GM21737 (cell line): ENCODE measurements around the gene SETD2.
"Not testable (repeated sequence)": the region's sequence is repeated elsewhere in the genome, so short reads cannot be mapped to it uniquely, and the experiment has no call there.

Source experiments
- ATAC-seq: cut with Tn5 transposase; IDR thresholded peaks from one replicate; pipeline ENCODE4 v1.9.1; 2021; ENCODE audit warnings: mild to moderate bottlenecking, moderate library complexity; ENCODE audit not compliant: unreplicated experiment

SETD2 gene

DNA sequence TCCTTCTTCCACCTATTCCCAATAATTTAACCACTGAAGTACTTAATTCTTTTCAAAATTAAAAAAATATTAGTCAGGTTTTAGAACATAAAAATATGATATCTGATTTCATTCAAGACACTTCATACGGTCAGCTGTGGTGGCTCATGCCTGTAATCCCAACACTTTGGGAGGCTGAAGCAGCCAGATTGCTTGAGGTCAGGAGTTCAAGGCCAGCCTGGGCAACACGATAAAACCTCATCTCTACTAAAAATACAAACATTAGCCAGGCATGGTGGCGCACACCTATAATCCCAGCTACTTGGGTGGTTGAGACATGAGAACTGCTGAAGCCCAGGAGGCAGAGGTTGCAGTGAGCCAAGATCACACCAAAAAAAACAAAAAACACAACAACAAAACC lies 127.8 kb downstream of the SETD2 start:
- ATAC-seq, result no peak

GRCh38 chr3:47035645-47036044 lies 128.3 kb downstream of the SETD2 start:
- ATAC-seq, result no peak

DNA sequence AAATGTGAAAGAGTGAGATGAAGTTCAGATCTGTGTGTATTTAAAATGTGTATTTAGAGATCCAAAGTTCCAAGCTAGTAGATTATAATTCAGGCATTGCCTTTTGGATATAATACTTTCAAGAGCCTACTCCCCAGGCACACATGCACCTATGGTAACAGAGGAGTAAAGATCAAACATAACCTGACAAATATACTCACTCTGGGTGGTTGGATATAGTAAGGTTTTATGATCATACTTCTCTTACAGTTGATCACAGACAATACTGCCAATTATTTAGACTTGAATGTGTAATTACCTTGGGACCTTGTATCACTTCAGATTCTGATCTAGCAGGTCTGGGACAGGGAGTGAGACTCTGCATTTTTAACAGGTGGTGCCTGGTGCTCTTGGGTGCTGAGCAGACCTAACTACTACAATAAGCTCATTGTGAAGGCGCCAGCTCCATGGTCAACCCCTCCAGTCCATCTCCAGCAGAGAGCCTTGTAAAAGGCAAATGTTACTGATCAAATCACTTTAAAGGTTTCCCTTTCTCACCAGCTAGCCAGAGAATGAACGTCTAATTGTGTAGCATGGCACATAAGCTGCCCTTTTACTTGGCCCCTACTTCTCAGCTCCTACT lies 128.9 kb downstream of the SETD2 start:
- ATAC-seq, result no peak

DNA sequence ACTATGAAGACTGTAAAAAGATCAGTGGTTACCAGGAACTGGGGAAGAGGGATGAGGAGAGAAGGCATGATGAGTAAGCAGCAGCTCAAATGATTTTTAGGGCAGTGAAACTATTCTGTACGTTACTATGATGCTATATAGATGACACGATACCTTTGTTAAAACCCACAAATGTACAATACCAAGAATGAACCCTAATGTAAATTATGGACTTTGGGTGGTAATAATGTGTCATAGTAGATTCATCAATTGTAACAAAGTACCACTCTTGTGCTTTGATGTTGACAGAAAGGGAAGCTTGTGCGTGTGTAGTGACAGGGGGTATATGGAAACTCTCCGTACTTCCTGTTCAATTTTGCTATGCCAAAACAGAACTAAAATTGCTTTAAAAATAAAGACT lies 132.9 kb downstream of the SETD2 start:
- not testable (repeated sequence) for ATAC-seq

DNA sequence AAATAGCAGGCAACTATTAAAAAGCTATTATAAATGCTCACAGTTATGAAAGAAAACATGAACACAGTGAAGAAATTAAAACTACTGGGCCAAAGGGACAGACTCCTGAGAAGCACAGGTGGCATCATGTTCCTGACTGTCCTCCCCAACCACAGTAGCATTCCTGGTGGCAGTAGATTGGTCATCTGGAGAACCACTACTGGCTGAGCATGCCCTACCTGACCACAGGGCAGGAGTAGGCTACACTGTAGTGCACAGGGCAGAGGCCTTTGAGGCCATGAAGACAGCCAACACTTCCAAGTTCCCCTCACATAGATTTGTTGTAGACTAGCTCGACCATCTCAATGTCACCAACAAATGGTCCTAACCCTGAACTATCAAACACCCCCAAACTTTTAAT lies 135.2 kb downstream of the SETD2 start:
- ATAC-seq, result no peak

DNA sequence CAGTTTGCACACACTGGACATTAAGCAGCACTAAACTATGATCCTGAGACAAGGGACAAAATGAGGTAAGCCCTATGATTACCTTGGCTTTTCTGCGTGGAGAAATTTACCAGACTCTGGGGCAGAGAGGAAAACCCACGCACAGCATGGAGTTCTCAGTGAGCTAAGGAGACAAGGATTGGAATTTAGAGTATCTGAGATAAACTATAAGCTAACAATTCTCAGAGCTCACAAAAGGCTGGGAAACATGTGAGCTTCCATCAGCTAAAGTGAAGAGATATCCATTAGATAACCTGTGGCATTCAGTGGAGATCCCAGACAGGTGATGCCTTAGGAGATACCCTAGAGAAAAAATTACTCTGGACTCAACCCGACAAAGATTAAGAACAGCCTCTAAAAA lies 135.8 kb downstream of the SETD2 start:
- ATAC-seq, result no peak

GRCh38 chr3:47026432-47026831 lies 137.5 kb downstream of the SETD2 start:
- not testable (repeated sequence) for ATAC-seq

- no peak for ATAC-seq
Measured at GRCh38 chr3:47024932-47025331, 139.0 kb downstream of the SETD2 start.

DNA sequence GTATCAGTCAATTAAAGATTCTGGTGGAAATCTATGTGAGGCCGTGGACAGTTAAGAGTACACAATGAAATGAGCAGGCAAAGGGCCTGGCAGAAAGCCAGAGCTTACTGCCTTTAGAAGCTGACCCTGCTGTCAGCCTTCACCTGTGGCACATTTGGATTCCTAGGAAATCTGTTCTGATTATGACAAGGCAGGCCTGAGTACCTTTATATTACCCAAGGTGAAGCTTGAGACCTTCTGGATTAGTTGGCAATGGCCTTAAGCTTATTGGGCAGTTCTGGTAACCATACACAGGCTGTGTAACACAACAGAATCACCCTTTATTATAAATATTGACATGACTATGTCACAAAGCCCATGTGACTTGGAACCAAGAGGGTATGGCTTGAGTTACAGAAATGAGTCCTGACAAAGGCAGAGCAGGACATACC lies 141.3 kb downstream of the SETD2 start:
- ATAC-seq, result no peak

DNA sequence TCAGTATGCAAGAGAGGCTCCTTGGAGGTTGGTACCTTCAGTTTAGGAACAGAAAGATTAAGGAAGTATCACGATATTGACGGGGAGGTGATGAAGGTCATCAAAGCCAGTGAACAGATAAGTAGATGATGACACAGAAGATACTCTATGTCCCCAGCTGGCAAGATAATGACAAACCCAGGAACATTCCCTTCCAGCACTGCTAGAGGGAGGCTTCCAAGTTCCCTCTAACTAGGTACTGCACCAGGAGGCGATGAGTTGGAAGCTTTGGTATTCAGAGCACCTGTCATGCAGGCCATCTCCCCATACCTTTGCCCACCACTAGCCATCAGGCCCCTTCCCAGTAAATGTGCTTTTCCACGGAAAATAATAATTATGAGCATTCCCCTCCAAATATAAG lies 143.6 kb downstream of the SETD2 start:
- ATAC-seq, result no peak

DNA sequence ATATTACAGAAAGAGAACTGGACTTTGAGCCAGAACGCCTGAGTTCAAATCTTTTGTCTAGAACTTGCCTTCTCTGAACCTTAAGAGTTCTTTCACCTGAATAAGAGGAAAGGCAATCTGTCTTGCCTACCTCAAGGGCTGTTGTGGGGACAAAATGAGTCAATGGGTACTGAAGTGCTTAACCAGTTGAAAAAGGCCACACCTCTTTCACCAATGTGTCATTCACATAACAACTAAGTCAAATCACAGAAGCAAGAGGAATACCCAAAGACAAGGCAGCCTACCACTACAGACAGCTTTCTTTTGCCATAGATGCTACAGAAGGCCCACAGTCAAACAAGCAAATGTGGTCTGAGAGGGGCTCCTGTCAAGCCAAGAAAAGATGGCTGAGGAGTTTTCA lies 144.7 kb downstream of the SETD2 start:
- peak; percentile 56 for ATAC-seq

DNA sequence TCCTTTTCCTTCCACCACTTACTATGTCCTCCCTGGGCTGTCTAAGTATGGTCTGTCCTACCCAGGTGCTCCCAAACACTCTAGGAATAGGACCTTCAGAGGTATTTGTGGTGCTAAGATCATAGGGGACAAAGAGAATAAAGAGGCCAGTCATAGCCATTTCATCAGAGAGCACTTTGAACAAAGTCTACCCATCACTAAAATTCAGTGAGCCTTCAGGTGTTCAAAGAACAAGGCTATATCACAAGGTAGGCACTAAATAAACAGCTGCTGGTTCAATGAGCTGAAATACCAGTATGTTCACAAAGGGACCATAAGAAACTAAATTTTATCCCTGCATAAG lies 145.7 kb downstream of the SETD2 start:
- ATAC-seq, result no peak

- ATAC-seq, result no peak
Measured at GRCh38 chr3:47017504-47018268, 146.2 kb downstream of the SETD2 start.

GRCh38 chr3:47016934-47017435 lies 146.9 kb downstream of the SETD2 start:
- ATAC-seq, result no peak

DNA sequence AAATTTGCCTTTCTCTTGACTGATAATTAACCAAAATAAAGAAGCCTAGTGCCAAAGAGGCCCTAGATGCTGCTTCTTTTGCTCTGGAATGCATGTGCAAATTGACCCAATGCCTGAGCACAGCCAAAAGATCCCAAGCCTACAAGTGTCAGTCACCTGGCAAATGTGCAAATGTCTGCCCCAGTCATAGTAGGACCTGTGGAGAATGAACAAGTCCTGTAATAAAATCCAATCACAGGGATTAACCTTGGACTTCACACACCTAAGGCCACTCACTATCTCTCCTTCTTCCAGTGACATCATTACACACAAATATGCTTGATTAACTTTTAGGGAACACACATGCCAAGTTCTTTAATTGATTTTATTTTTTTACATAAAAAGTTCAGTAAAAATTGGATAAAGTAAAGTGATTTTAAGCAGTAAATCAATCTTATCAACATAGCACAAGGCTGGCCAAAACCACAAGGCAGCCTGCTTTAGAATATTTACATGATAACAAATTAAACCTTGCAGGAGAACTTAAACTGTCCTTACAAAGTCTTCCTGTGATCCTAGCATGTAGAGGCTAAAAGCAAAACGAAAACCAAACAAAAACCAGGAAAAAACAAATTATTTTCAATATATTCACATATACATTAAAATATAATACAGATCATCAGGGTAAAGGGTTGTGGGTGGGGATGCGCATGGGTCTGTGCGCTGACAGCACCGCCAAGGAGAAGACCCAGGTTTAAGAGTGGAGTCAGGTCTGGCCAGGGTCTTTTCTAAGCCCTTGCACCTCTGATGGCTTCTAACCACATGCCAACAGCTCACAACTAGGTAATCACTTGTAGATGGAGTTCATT lies 147.6 kb downstream of the SETD2 start:
- ATAC-seq, result no peak

DNA sequence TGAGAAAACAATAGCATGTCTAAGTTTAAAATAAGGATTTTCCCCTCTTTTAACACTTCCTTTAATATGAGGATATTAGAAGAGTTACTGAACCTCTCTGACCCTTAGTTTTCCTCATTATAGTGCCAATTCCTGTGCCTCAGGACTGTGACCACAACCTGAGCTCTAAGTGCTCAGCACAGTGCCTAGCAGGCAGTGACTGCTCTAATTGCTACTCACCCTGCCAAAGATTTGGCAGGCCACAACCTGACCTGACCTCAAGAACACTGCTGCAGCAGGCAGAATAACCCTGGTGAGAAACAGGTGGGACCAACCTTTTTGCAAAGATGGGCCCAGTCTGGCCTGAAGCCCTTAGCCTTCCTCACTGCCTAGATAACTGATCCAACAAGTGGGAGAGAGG lies 148.8 kb downstream of the SETD2 start:
- ATAC-seq, result no peak

DNA sequence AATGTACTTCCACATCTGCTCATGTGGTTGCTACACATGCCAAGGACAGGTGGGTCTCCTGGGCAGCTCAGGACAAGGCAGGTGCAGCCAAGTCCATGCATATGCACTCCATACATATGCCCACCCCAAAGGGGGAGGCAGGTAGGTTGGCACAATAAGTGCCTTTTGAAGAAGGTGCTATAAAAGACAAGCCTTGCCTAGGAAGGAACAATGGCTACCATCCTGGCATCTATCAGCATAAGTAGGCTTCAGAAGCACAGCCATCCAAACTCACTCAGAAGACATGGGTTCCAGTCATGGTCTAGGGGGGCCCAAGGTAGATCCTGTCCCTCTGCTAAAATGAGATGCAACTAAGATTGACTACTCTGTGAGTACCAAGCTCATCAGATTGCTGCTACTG lies 149.9 kb downstream of the SETD2 start:
- no peak for ATAC-seq

GRCh38 chr3:47013231-47013630 lies 150.7 kb downstream of the SETD2 start:
- ATAC-seq, result no peak

DNA sequence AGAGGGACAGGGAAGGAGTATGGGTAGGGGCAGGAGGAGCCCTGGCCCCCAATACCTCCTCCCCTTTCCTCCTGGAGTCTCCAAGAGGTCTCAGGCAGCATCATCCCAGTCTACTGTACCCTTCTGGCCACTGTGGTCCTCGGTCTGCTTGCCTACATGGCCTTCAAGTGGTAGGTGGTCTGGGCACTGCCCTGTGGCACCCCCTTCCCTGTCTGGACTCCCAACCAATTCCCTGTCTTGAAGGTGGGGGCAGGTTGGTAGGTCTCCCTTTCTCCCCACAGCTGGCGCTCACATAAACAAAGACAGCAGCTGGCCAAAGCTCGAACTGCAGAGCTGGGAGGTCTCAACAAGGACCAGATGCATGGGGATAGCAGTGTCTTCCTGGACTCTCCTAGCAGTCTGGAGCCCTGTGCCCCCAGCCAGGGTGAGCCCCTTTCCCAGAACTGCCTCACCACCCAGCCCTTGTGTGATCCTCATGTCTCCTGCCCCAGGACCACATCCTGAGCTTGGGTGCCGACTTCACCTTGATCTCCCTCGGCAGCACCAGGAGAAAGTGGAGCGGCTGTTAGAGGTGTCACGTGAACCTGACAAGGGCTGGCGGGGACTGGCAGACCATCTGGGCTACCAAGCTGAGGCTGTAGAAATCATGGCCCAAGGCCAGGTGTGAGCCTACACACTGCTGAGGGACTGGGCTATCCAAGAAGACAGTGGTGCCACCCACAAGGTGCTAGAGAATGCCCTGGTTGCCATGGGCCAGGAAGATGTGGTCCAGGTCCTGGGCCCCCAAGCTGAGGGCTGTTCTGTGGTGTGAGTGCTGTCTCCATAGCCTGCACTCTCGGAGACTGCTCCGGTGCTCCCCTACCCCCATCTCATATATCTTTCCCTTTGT lies 151.3 kb downstream of the SETD2 start:
- ATAC-seq, result no peak

DNA sequence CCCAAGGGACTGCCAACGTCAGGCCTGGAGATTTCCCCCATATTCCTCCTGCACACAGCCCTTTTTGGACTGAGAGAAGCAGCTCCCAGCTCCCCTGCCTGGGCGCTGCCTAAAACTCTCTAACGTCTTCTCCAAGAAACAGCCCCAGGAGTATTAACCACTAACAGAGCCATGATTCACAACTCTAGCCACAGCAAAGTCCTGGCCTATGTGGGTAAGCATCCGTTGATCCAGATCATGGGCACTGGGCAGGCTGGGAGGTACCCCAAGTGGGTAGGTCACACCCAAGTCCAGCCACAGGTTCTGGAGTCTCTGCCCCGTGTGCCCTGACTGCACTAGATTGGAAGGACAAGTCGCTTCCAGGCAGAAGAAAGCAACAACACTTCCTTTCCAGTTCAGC lies 152.5 kb downstream of the SETD2 start:
- no peak for ATAC-seq

- ATAC-seq, result no peak
Measured at GRCh38 chr3:47010910-47011309, 153.0 kb downstream of the SETD2 start.
